HepG2 (cell line): ENCODE data around the gene TTLL11. TPM values are rescaled to one million over a fixed set of nuclear protein-coding genes. Genes with fewer than 3 reads are reported as not detected.

Experiments used
- ATAC-seq: fragments of 200-7000 bp; cut with Tn5 transposase; 3 replicates; pipeline ENCODE4 v1.9.1; 2020; ENCODE audit warnings: mild to moderate bottlenecking, moderate library complexity
- BruUV-seq: library from RNA; stranded (reverse); fragments of 400-500 nt; replicated peaks from 2 replicates; lab custom pipeline; 2021; lab: Mats Ljungman, UMichigan
- CTCF ChIA-PET: fragments of 300-600 bp; formaldehyde crosslinking; extraction: SDS; loops from one replicate; lab custom pipeline; 2021; ENCODE audit warnings: low total read pairs, inconsistent platforms, low intra/inter-chr PET ratio; lab: Yijun Ruan, JAX
- POLR2A ChIA-PET: fragments of 350-600 bp; sonication (Branson Sonifier 250); formaldehyde crosslinking; loops from one replicate; lab custom pipeline; 2020; ENCODE audit warnings: antibody characterized with exemption, inconsistent platforms; lab: Yijun Ruan, JAX
- DNase-seq: peaks from one replicate; pipeline ENCODE4 v3.0.0-alpha.2; 2015; ENCODE audit warnings: low spot score
- FAIRE-seq: peaks from 3 replicates; lab custom pipeline; 2011; peaks lifted over from hg19 to GRCh38; lab: Jason Lieb, UNC
- H2AFZ ChIP-seq: one replicate; pipeline ENCODE4 v1.6.1; 2011; ENCODE audit warnings: low read length, inconsistent platforms
- H3K27ac ChIP-seq: fragments of 300-600 bp; 3 replicates; pipeline ENCODE4 v1.8.0; 2011; ENCODE audit warnings: mixed run types, mild to moderate bottlenecking, mixed read lengths, low read length, inconsistent platforms; ENCODE audit not compliant: insufficient read depth; ENCODE audit errors: extremely low read length
- H3K27me3 ChIP-seq, 2 experiments: fragments of 200-600 bp in 1 of 2; 2 replicates in 1 of 2; 3 replicates in 1 of 2; pipeline versions ENCODE4 v1.6.0 to v1.8.0; 2011; ENCODE audit warnings: low read length in 2 of 2, mild to moderate bottlenecking in 2 of 2, moderate library complexity in 2 of 2, inconsistent platforms in 1 of 2; ENCODE audit not compliant: insufficient read depth in 2 of 2, control insufficient read depth in 1 of 2
- H3K36me3 ChIP-seq, 2 experiments: fragments of 200-600 bp in 1 of 2; replicated peaks in 1 of 2; 2 replicates in 1 of 2; 3 replicates in 1 of 2; pipeline versions ENCODE4 v1.5.1 to v1.8.0; 2011; ENCODE audit warnings: low read length in 2 of 2, inconsistent platforms in 1 of 2; ENCODE audit not compliant: insufficient read depth in 2 of 2, control insufficient read depth in 1 of 2
- H3K4me1 ChIP-seq: 2 replicates; pipeline ENCODE4 v1.5.1; 2012; ENCODE audit warnings: low read length, inconsistent platforms; ENCODE audit not compliant: insufficient read depth
- H3K4me2 ChIP-seq: 2 replicates; pipeline ENCODE4 v1.6.0; 2011; ENCODE audit warnings: low read depth, low read length, inconsistent platforms
- H3K4me3 ChIP-seq, 3 experiments: fragments of 200-600 bp in 1 of 3; sonication (generic), shearing (Covaris generic) in 1 of 3; replicated peaks in 1 of 3; 2 replicates each; pipeline ENCODE4 v1.5.1; 2011 to 2016; ENCODE audit warnings: low read length in 3 of 3, inconsistent platforms in 2 of 3, low read depth in 2 of 3, mild to moderate bottlenecking in 2 of 3, control low read depth in 1 of 3, mixed read lengths in 1 of 3; ENCODE audit not compliant: insufficient read depth in 1 of 3
- H3K79me2 ChIP-seq: one replicate; pipeline ENCODE4 v1.6.1; 2011; ENCODE audit warnings: low read length, inconsistent platforms; ENCODE audit not compliant: insufficient read depth
- H3K9ac ChIP-seq: 2 replicates; pipeline ENCODE4 v1.6.0; 2011; ENCODE audit warnings: mild to moderate bottlenecking, low read depth, low read length, inconsistent platforms; ENCODE audit not compliant: insufficient read depth
- H3K9me3 ChIP-seq: 2 replicates; pipeline ENCODE4 v1.5.1; 2012; ENCODE audit warnings: mild to moderate bottlenecking, low read length
- H4K20me1 ChIP-seq: 2 replicates; pipeline ENCODE4 v1.6.0; 2011; ENCODE audit warnings: inconsistent platforms, mild to moderate bottlenecking, low read length, moderate library complexity; ENCODE audit not compliant: insufficient read depth
- NFYC ChIP-seq: IDR thresholded peaks from 2 replicates; pipeline ENCODE4 v1.6.1; 2016; ENCODE audit warnings: missing genetic modification reagents, missing compliant biosample characterization
- RFX1 ChIP-seq: fragments of 450-650 bp; IDR thresholded peaks from 2 replicates; pipeline ENCODE4 v1.6.1; 2017
- SALL2 ChIP-seq: sonication (generic); formaldehyde crosslinking; IDR thresholded peaks from 2 replicates; pipeline ENCODE4 v1.8.1; 2023; ENCODE audit warnings: mild to moderate bottlenecking, missing genetic modification reagents, inconsistent platforms
- ZMYM4 ChIP-seq: sonication (generic); formaldehyde crosslinking; IDR thresholded peaks from 2 replicates; pipeline ENCODE4 v1.8.1; 2023; ENCODE audit warnings: mild to moderate bottlenecking, missing genetic modification reagents
- ZNF33B ChIP-seq: sonication (generic); formaldehyde crosslinking; IDR thresholded peaks from 2 replicates; pipeline ENCODE4 v1.5.1; 2020; ENCODE audit warnings: mild to moderate bottlenecking, missing genetic modification reagents
- ZNF746 ChIP-seq: sonication (generic); formaldehyde crosslinking; IDR thresholded peaks from 2 replicates; pipeline ENCODE4 v1.8.0; 2022; ENCODE audit warnings: mild to moderate bottlenecking, missing genetic modification reagents
- ZNF775 ChIP-seq: sonication (generic); formaldehyde crosslinking; IDR thresholded peaks from 2 replicates; pipeline ENCODE4 v1.4.0; 2020; ENCODE audit warnings: missing genetic modification reagents, mild to moderate bottlenecking, moderate library complexity, borderline replicate concordance
- WGBS: methylation state at CpG from one replicate; pipeline ENCODE4 v1.1.6; 2017; ENCODE audit warnings: low lambda C conversion rate; 5-methylcytosine and 5-hydroxymethylcytosine counted together
- in situ Hi-C: cut with HindIII; loops from 2 replicates; pipeline ENCODE4 v1.10.0; 2017; ENCODE audit warnings: low pct_unique_long_range_greater_than_20kb; ENCODE audit not compliant: extremely low pct_ligation_motif_present
- intact Hi-C: fragments of 100-400 bp; cut with micrococcal nuclease; formaldehyde crosslinking; loops from one replicate; pipeline ENCODE4 v1.10.0; 2022; ENCODE audit not compliant: unreplicated experiment
- polyA plus RNA-seq, 8 experiments: library from polyadenylated mRNA; depleted of rRNA in 3 of 8; stranded (reverse) in 7 of 8; unstranded in 1 of 8; fragments of >200 nt; fragmentation: Illumina TruSeq in 4 of 8; extraction: Trizol in 4 of 8; gene quantifications; 2 replicates each; pipeline versions ENCODE4 v1.2.1 to v1.2.3, GENCODE V29; 2011 to 2016; ENCODE audit warnings: low read depth in 4 of 8, missing spikeins in 1 of 8, mixed read lengths in 1 of 8; ENCODE audit not compliant: insufficient read depth in 1 of 8
- total RNA-seq, 5 experiments: library from RNA; depleted of rRNA; stranded (reverse); fragments of >200 nt; fragmentation: Illumina TruSeq; extraction: Trizol; gene quantifications; 2 replicates each; pipeline ENCODE4 v1.2.3, GENCODE V29; 2016; ENCODE audit warnings: low read depth in 1 of 5
- TF ChIP-seq, protein P1 (sequence below): IDR thresholded peaks from 2 replicates; pipeline ENCODE4 v1.6.1; 2016; ENCODE audit warnings: low read depth
- TF ChIP-seq, protein P2 (sequence below): sonication (generic); formaldehyde crosslinking; IDR thresholded peaks from 2 replicates; pipeline ENCODE4 v1.4.0; 2020; ENCODE audit warnings: mild to moderate bottlenecking, missing genetic modification reagents

Gene TTLL11
- total and polyA plus RNA-seq, 2 of the 13 experiments (the other 11 are each of a cell fraction or from before 2014, with no cell fraction given) = 4.5 to 5.2 TPM

GRCh38 chr9:121887553-121888437, 205.3 kb downstream of the TTLL11 start (continued):
- TF ChIP-seq ZNF33B (no peak), ZNF746 (CRISPR knock-in tag) (no peak), ZMYM4 (CRISPR knock-in tag) (no peak), ZNF775 (CRISPR knock-in tag) (no peak)
- TF ChIP-seq, protein P1, sequence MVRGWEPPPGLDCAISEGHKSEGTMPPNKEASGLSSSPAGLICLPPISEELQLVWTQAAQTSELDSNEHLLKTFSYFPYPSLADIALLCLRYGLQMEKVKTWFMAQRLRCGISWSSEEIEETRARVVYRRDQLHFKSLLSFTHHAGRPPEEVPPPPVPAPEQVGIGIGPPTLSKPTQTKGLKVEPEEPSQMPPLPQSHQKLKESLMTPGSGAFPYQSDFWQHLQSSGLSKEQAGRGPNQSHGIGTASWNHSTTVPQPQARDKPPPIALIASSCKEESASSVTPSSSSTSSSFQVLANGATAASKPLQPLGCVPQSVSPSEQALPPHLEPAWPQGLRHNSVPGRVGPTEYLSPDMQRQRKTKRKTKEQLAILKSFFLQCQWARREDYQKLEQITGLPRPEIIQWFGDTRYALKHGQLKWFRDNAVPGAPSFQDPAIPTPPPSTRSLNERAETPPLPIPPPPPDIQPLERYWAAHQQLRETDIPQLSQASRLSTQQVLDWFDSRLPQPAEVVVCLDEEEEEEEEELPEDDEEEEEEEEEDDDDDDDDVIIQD (CRISPR knock-in tag) = no peak
- TF ChIP-seq, protein P2, sequence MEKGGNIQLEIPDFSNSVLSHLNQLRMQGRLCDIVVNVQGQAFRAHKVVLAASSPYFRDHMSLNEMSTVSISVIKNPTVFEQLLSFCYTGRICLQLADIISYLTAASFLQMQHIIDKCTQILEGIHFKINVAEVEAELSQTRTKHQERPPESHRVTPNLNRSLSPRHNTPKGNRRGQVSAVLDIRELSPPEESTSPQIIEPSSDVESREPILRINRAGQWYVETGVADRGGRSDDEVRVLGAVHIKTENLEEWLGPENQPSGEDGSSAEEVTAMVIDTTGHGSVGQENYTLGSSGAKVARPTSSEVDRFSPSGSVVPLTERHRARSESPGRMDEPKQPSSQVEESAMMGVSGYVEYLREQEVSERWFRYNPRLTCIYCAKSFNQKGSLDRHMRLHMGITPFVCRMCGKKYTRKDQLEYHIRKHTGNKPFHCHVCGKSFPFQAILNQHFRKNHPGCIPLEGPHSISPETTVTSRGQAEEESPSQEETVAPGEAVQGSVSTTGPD (CRISPR knock-in tag) = no peak

GRCh38 chr9:121886759-121887485, 206.2 kb downstream of the TTLL11 start:
- no peak overlapping the region for H3K27ac ChIP-seq
- no peaks in the 10 kb centered on the region for H3K9me3 ChIP-seq
- BruUV-seq = no TSS peak
- 39% methylated on average over 9 of the region's 11 CpGs for WGBS
- H3K9ac ChIP-seq = no peak overlapping the region
- H3K4me3 ChIP-seq = no peak overlapping the region
- no peaks in the 10 kb centered on the region for H3K79me2 ChIP-seq
- intact Hi-C loops = no loop called here
- no peak for TF ChIP-seq NFYC (CRISPR knock-in tag)
- no peak for TF ChIP-seq SALL2
- TF ChIP-seq RFX1 = no peak
- FAIRE-seq (no peak), DNase-seq (no peak), ATAC-seq (no peak)
- H2AFZ ChIP-seq = no peak overlapping the region
- ChIA-PET CTCF (no interaction called here), POLR2A (no interaction called here)
- no peaks in the 10 kb centered on the region for H4K20me1 ChIP-seq
- no peaks in the 10 kb centered on the region for H3K4me1 ChIP-seq
- peaks cover 1 to 28% of the 10 kb centered on the region in 2 experiments; a peak in 2 of 5 replicates for H3K27me3 ChIP-seq
- in situ Hi-C loops = no loop called here
- no peak overlapping the region for H3K4me2 ChIP-seq
- no peaks in the 10 kb centered on the region for H3K36me3 ChIP-seq
